ENCODE results near the gene FBXW11. TPM values are rescaled to one million over a fixed set of nuclear protein-coding genes. Genes with fewer than 3 reads are reported as not detected.

FBXW11 gene
- total RNA-seq, 1 experiment from 2014 or later, result 54.8 TPM

DNA sequence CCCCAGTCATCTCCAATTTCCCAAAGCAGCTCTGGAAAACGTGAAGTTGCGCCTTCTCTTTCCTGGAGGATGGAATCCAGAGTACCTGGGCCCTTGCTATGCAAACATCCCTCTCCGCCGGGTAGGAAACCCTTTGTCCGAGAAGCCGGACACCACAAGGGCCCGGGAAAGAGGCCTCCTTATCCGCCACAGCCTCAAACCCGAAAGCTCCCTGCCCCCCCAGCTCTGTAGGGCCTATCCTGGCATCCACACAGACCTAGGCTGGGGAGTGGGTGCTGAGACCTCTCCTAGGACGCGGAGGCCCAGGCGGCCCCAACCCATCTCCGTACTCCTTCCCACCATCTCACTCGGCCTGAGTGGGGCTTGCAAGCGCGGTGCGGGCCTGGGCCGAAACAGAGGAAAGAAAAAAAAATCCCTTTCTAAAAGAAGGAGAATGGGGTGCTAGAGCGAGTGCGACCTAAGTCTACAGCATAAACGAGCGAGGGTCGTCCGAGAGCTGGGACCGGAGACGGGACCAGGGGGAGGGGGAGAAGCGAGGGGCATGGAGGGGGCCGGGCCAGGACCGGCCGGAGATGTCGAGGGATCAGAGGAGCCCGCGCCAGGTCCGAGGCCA lies 624 bp downstream of the FBXW11 start:
- peaks cover 39% of the 10 kb centered on the region for H4K20me1 ChIP-seq (ENCODE audit: insufficient read depth)
- CTCF ChIA-PET, result interaction anchor here (1.4 to 2.5 kb wide), 2 partner anchors 94 to 182 kb away, joined by 7 to 8 read pairs; partner anchors contain the start of gene STK10
- H3K4me2 ChIP-seq, result peak overlapping the region; percentile 89
- H3K27ac ChIP-seq, result peak overlapping the region; percentile 68
- H3K4me1 ChIP-seq (replicated peaks; ENCODE audit: insufficient read depth), result peaks cover 29% of the 10 kb centered on the region
- H3K27me3 ChIP-seq (ENCODE audit: insufficient read depth, low read depth), result no peaks in the 10 kb centered on the region
- intact Hi-C loops (cut with micrococcal nuclease; ENCODE audit: unreplicated experiment), result loop anchor here (1.0 to 5.0 kb wide), 4 partner anchors 59 to 276 kb away; partner anchors contain the start of genes STK10 and UBTD2
- H3K79me2 ChIP-seq (ENCODE audit: low read depth), result peaks cover 66% of the 10 kb centered on the region
- peak overlapping the region; percentile 98 for H2AFZ ChIP-seq
- BruUV-seq (replicated peaks), result TSS peak; percentile 45
- H3K36me3 ChIP-seq (ENCODE audit: low read depth), result peaks cover 9% of the 10 kb centered on the region; the same call in 1 of the 2 replicates
- peak overlapping the region; percentile 86 for H3K4me3 ChIP-seq
- H3F3A ChIP-seq (ENCODE audit: insufficient read depth, low read depth), result peaks cover 13% of the 10 kb centered on the region; the same call in 1 of the 2 replicates
- DNase-seq, result peak in 1 of 2 experiments; percentile 24
- TF ChIP-seq EZH2 (IDR thresholded peaks at IDR 0.05; ENCODE audit: low read depth), result no peak
- TF ChIP-seq, protein P1, sequence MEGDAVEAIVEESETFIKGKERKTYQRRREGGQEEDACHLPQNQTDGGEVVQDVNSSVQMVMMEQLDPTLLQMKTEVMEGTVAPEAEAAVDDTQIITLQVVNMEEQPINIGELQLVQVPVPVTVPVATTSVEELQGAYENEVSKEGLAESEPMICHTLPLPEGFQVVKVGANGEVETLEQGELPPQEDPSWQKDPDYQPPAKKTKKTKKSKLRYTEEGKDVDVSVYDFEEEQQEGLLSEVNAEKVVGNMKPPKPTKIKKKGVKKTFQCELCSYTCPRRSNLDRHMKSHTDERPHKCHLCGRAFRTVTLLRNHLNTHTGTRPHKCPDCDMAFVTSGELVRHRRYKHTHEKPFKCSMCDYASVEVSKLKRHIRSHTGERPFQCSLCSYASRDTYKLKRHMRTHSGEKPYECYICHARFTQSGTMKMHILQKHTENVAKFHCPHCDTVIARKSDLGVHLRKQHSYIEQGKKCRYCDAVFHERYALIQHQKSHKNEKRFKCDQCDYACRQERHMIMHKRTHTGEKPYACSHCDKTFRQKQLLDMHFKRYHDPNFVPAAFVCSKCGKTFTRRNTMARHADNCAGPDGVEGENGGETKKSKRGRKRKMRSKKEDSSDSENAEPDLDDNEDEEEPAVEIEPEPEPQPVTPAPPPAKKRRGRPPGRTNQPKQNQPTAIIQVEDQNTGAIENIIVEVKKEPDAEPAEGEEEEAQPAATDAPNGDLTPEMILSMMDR (conservative IDR thresholded peaks at IDR 0.05), result no peak
- H3K9me2 ChIP-seq (ENCODE audit: insufficient read depth), result no peaks in the 10 kb centered on the region
- POLR2A ChIA-PET (ENCODE audit: unreplicated experiment), result interaction anchor here (0.7 to 0.8 kb wide), 3 partner anchors 10 to 402 kb away, joined by 7 to 8 read pairs (median 7); no protein-coding TSS in a partner anchor
- no peaks in the 10 kb centered on the region for H3K9me3 ChIP-seq (ENCODE audit: insufficient read depth, low read depth)

DNA sequence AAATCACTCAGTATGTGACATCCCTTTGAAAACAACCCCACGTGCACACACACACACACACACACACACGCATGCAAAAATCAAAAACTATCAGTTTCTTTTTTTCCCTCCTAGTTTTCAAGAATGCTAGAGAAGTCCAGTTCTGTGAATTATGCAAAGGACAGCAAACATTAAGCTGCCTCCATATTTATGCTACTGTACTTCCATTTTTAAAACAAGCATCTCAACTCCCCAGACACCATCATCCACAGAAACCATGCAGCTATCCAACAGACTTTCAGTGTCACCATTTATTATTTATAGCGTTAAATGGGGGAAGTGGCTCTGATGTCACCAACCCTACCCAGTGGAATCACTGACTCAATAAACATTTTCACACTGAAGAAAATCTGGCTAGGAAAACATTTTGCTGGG lies 1.6 kb downstream of the FBXW11 start:
- no peak for DNase-seq
- H4K20me1 ChIP-seq (ENCODE audit: insufficient read depth), result peaks cover 39% of the 10 kb centered on the region
- POLR2A ChIA-PET (ENCODE audit: unreplicated experiment), result no interaction called here

DNA sequence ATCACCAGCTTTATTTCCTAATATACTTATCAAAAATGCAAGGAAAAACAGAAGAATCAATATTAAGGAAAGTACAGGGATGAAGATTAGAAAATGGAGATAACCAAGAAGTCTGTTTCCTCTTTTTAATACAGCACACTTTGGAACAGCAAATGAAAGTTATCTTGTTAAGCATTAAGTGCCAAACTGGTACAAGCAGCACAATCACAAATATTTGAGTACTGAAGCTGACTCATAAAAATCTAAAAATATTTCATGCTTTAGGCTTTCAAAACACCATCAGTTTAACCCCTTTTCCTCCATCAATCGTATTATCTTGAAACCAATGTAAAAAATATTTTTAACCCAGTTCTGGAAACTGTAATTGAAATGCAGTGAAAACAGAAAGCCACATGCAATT lies 2.7 kb downstream of the FBXW11 start:
- H3K27ac ChIP-seq, result no peak overlapping the region
- no peak for TF ChIP-seq EZH2 (IDR thresholded peaks at IDR 0.05; ENCODE audit: low read depth)
- TF ChIP-seq, protein P1 (conservative IDR thresholded peaks at IDR 0.05), result no peak
- POLR2A ChIA-PET (ENCODE audit: unreplicated experiment), result no interaction called here
- no peaks in the 10 kb centered on the region for H3K9me2 ChIP-seq (ENCODE audit: insufficient read depth)
- H3K27me3 ChIP-seq (ENCODE audit: insufficient read depth, low read depth), result no peaks in the 10 kb centered on the region
- no TSS peak for BruUV-seq (replicated peaks)
- peaks cover 42% of the 10 kb centered on the region for H4K20me1 ChIP-seq (ENCODE audit: insufficient read depth)
- peak overlapping the region; percentile 86; the same call in 1 of the 2 replicates for H3K4me3 ChIP-seq
- peaks cover 87% of the 10 kb centered on the region for H3K79me2 ChIP-seq (ENCODE audit: low read depth)
- CTCF ChIA-PET, result no interaction called here
- H3K4me1 ChIP-seq (replicated peaks; ENCODE audit: insufficient read depth), result peaks cover 29% of the 10 kb centered on the region
- no peak overlapping the region for H2AFZ ChIP-seq
- H3F3A ChIP-seq (ENCODE audit: insufficient read depth, low read depth), result peaks cover 10% of the 10 kb centered on the region; the same call in 1 of the 2 replicates
- no peak for DNase-seq
- intact Hi-C loops (cut with micrococcal nuclease; ENCODE audit: unreplicated experiment), result no loop called here
- H3K9me3 ChIP-seq (ENCODE audit: insufficient read depth, low read depth), result no peaks in the 10 kb centered on the region
- peak overlapping the region; percentile 89 for H3K4me2 ChIP-seq
- H3K36me3 ChIP-seq (ENCODE audit: low read depth), result peaks cover 9% of the 10 kb centered on the region; the same call in 1 of the 2 replicates

More for the DNA sequence above, 1.6 kb downstream of the FBXW11 start:
- H3K4me3 ChIP-seq, result peak overlapping the region; percentile 86
- intact Hi-C loops (cut with micrococcal nuclease; ENCODE audit: unreplicated experiment), result loop anchor here (5.0 kb wide), 1 partner anchor 277 kb away; the partner anchor contains the start of gene UBTD2
- TF ChIP-seq EZH2 (IDR thresholded peaks at IDR 0.05; ENCODE audit: low read depth), result no peak
- TF ChIP-seq, protein P1 (conservative IDR thresholded peaks at IDR 0.05), result no peak
- no peaks in the 10 kb centered on the region for H3K9me2 ChIP-seq (ENCODE audit: insufficient read depth)
- H3K27ac ChIP-seq, result no peak overlapping the region
- CTCF ChIA-PET, result interaction anchor here (0.7 kb wide), 1 partner anchor 92 kb away, joined by 3 read pairs; no protein-coding TSS in a partner anchor
- peak overlapping the region; percentile 89 for H3K4me2 ChIP-seq
- peaks cover 9% of the 10 kb centered on the region; the same call in 1 of the 2 replicates for H3K36me3 ChIP-seq (ENCODE audit: low read depth)
- H3K4me1 ChIP-seq (replicated peaks; ENCODE audit: insufficient read depth), result peaks cover 29% of the 10 kb centered on the region
- H3K79me2 ChIP-seq (ENCODE audit: low read depth), result peaks cover 76% of the 10 kb centered on the region
- no TSS peak for BruUV-seq (replicated peaks)
- no peak overlapping the region for H2AFZ ChIP-seq
- no peaks in the 10 kb centered on the region for H3K27me3 ChIP-seq (ENCODE audit: insufficient read depth, low read depth)
- peaks cover 13% of the 10 kb centered on the region; the same call in 1 of the 2 replicates for H3F3A ChIP-seq (ENCODE audit: insufficient read depth, low read depth)
- no peaks in the 10 kb centered on the region for H3K9me3 ChIP-seq (ENCODE audit: insufficient read depth, low read depth)
